NCI-H82 treated with DMSO at 0.1 percent for 48 hours (cell line): ENCODE data around the gene HNMT.
"Not testable (repeated sequence)": the region's sequence is repeated elsewhere in the genome, so short reads cannot be mapped to it uniquely, and the experiment has no call there.

Source experiments
- DNase-seq: peaks from one replicate; lab custom pipeline; 2025; ENCODE audit not compliant: unreplicated experiment; lab: John Stamatoyannopoulos, UW

The HNMT gene

DNA sequence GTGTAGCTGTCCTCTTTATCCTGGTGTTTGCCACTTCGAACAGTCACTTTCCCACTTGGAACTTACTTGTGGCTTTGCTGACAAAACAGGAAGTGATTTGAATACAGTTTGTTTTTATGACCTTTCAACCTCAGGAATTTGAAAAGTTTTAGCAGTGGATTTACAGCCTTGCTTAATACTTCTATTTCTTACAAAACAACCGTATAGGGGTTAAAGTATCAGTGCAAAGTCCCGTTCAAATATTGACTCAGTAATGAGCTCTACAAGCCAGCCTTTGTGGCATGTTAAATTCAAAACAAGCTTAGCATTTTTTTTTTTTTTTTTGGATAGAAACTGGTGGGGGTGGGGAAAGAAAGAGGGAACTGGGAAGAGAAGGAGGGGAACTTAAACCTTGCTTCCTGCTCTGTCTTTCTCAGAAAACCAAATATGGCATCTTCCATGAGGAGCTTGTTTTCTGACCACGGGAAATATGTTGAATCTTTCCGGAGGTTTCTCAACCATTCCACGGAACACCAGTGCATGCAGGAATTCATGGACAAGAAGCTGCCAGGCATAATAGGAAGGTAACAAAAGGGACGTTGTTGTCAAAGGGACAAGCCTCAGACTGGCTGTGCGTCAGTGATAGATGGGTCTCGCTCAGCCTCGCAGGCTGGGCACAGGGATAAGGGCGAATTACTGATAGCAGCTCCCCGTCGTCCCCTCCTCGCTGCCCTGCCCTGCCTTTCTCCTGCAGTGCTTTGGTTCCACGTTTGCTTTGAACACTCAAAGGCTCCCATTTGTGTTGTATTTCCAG is at the start of gene HNMT:
HNMT (plus strand) TSS at position 408 of the 793 bp plus-strand sequence; CDS start at position 427, 19 bp downstream.
- peak; percentile 23 for DNase-seq

DNA sequence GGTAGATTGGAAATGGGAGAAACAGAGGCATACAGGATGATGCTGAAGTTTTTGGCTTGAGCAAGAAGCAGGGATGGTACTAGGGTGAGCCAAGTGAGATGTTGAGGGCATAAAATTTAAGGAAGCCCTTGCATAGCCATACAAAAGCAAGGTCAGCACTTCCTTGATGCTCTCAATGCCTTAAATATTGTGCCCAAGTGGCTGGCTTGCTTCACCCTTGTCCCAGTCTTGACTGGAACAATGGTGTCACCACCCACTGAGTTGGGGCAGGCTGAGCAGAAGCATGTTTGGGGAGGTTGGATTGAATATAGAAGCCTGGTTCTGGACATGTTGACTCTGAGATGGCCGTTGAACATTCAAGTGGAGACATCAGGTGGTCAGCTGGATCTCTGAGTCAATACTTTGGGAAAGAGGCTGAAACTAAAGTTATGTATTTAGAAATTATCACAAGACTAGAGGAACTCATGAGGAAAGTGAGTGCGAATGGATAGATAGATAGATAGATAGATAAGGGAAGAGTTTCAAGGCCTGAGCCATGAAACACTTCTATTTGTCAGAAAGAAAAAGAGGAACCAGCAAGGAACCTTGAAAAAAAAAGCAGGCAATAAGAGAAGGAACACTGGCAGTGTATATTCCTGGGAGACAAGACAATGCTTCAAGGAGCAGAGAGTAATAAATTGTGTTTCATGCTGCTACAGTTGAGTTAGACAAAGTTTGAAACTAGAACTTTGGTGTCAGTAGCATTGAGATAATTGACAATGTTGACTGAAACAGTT is 43.0 kb upstream of the HNMT start:
- DNase-seq: no peak

DNA sequence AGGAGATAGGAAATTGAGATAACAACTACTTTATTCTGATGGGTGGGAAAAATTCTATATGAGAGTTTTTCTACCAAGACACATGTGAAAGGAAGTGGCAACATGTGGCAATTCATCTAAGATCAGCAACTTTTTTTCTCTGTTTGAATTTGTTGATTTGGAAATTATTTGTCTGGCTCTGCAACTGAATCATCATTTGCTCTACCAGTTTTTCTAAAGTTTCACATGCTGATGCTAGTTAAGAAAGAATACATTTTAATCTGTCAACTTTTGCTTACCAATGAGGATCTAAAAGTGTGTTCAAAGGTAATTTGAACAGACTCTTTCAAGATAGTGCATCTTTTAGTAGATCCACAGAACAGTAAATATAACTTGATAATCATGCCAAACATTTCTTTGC is 42.1 kb upstream of the HNMT start:
- not testable (repeated sequence) for DNase-seq

DNA sequence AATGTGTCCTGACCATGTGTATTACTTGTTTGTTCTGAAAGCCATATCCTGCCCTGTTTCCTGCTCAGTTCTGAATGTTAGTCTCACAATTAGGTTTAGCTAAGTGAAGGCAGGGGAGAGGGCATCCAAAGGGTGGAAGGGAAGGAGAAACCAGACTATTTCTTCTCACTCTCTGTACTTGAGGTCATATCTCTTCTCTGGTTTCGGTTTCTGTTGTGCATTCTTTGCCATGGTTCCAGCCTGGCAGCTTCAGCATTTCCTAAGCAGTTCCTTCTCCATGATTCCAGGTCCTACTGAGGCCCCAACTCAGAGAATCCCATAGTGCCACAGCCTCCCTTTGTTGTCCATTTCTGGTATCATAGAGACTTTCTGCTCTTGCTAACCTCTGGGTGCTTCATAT is 40.3 kb upstream of the HNMT start:
- no peak for DNase-seq

DNA sequence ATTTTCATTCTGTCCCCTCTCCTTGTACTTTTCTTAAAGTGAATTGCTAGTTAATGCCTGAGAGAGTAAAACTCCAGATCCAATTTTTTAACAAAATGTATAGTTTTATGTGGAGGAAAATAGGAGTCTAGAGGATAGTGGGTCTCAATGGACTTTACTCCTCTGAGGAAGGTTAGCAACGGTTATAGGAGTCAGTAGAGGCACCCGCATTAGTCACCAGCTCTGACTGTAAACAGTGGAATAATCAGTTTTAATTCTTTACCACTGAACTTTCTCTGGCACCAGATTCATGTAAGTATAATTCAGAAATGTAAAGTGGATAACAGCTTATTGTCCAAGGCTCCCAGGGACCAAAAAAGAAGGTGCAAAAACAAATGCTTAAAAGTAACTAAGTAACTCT is 38.7 kb upstream of the HNMT start:
- DNase-seq: no peak

DNA sequence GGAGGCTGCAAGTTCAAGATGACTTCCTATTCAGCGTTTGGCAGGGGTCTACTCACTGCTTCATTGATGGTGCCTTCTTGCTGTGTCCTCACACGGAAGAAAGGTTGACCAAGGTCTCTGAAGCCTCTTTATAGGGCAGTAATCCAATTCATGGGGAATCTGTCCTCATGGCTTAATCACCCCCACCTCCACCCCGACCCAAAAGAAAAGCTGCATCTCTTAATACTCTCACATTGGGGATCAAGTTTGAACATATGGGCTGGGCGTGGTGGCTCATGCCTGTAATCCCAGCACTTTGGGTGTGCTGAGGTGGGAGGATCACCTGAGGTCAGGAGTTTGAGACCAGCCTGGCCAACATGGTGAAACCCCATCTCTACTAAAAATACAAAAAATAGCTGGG is 36.4 kb upstream of the HNMT start:
- peak; percentile 98 for DNase-seq

DNA sequence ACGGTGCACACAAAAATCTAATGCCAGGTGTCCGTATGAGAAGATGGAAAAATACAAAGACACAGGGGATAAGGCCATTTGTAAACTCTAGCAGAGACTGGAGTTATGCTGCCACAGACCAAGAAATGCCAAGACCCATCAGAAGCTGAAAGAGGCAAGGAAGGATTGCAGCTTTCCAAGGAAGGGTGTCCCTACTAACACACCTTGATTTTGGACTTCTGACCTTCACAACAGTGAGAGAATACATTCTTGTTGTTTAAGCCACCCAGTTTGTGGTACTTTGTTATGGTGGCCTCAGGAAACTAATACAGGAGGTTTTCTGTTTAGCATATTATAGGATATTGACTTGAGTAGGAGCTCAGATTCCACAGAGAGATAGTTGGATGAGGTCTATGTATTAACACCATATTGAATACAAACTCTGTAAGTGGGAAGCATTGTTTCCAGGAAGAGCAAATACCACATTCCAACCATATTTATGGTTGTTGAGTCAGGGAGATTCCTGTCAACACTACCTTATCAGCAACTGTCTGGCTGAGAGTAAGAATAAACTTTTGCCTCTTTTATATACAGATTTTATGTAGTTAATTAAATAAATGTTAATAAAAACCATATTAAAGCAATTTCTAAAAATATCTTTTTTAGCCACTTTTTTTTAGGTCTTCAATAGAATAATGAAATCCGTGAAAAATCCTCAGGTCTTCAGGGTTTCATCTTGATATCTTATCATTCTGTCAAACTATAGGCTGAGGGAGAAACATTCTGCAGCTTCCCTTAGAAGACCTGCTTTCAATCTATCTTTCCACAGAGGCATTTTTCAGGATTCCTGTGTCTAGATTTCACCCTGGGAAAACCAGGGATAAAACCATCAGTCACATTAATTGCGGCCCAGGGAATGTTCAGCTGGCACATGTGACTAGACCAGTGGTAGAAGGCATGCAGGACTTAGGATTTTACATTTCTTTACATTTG is 35.4 kb upstream of the HNMT start:
- DNase-seq: peak; percentile 97

DNA sequence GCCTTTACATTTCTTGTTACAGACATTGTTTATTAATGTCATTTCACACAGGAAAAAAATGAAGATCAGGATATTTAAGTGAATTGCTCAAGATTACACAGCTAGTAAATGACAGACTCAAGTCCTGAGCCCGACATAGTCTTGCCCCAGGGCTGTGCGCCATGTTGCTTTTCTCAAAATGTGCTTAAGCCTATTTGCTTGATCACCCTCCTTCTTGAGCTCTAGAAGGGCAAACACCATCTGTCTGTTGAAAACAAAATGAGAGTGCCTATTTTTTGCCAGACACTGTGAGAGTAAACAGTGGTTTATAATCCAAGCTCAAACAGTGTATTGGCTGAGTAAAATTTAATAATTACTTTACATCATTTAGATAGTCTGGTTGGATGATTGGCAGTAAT is 34.8 kb upstream of the HNMT start:
- DNase-seq: peak; percentile 97

DNA sequence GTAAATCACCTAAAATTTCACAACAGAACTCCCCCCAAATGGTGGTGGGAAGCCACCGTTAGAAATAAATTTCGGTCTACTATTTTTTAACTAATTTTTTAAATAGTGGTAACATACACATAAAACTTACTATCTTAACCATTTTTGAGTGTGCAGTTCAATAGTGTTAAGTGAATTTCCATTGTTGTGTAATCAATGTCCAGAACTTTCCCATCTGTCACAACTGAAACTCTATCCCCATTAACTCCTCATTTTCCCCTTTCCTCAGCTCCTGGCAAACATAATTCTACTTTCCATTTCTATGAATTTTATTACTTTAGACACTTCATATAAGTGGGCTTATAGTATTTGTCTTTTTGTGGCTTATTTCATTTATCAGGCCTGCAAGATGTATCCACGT is 34.1 kb upstream of the HNMT start:
- peak; percentile 42 for DNase-seq

DNA sequence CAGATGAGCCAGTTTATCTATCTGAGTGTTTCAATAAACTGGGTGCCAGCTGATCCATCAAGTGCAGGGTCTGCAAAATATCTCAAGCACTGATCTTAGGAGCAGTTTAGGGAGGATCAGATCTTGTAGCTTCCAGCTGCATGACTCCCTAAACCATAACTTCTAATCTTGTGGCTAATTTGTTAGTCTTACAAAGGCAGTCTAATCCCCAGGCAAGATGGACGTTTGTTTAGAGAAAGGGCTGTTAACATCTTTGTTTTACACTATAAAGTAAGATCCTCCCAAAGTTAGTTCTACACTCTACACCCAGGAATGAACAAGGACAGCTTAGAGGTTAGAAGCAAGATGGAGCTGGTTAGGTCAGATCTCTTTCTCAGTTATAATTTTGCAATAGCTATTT is 28.7 kb upstream of the HNMT start:
- DNase-seq: peak; percentile 69

DNA sequence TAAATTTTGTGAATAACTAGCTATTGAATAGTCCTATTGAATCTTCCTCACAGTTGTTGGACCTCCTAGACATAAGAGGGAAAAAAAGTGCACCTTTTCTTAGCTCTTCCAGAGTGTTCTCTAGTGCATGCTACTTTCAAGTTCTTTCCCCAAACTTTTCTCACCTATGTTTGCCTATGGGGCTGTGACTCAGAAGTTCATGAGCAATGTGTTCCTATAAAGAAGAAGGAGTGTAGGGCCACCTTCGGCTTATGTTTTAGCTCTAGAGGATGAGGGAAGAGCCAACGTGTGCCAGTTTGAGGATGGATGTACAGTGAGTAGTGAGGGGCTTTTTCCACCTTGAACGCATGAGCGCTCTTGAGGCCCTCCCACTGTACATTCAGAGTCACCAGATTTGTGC is 27.0 kb upstream of the HNMT start:
- DNase-seq: peak; percentile 30

DNA sequence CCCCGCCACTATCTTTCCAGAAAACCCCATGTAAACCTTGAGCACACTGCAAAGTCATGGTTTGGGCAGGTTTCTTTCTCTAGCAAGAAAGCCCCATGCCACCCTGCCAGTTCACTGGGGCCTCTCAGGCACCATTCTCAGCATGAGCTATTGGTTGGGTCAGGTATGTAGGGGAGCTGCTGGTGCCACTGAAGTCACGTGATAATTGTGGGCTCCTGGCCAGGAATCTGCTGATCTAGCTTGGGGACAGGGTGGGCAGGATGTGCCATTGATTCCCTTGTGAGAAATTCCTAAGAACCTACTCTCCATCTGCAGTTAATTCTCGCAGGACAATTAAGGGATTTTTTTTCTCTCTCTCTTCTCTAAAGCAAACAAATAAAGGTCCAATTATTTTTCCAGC is 26.5 kb upstream of the HNMT start:
- peak; percentile 46 for DNase-seq

DNA sequence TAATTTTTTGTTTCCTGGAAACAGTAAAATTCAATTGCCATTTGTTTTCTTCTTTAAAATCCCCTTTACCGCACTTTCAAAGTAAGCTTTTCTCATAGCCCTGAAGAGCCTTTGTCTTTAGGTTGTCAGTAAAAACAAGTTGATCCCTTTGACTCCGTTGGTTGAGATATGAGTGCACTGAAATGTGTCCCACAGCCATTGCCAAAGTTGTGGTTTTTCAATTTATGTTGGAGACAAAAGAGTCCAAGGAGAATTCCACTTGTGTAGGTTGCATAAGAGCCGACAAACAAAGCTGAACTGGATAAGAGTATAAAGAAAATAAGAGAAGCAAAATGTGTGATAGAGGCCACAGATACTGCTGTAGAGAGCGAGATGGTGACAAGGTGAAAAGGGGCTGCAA is 26.1 kb upstream of the HNMT start:
- no peak for DNase-seq

DNA sequence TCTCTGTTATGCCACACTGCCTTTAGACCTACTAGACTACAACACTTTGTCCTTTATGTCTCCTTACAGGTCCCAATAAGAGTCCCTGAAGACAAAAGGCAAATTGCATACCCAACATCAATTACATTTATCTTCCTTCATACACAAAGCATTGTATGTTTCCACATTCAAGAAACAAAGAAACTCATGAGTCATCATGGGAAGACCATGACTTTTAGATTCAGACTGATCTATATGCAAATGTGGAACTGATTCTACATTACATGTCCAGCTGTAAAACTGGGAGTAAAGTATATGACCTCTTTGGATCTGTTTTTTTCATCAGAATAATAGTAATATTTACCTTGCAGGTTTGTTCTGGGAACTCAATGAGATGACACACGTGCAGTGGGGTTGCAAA is 25.2 kb upstream of the HNMT start:
- DNase-seq: no peak

DNA sequence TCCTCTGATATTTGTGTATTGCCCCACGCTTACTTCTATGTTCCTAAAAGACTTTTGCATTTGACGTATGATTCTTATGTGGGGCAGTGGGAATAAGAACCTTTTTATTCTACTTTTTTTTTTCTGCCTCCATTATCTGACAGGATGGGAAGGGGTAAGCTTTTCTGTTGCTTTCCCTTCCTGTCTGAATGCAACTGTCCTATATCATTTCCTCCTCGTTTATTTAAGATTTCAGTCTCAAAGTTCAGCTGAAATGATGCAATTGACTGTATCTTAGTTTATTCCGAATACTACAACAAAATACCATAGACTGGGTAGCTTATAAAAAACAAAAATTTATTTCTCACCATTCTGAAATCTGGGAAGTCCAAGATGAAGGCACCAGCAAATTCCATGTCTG is 24.1 kb upstream of the HNMT start:
- no peak for DNase-seq

DNA sequence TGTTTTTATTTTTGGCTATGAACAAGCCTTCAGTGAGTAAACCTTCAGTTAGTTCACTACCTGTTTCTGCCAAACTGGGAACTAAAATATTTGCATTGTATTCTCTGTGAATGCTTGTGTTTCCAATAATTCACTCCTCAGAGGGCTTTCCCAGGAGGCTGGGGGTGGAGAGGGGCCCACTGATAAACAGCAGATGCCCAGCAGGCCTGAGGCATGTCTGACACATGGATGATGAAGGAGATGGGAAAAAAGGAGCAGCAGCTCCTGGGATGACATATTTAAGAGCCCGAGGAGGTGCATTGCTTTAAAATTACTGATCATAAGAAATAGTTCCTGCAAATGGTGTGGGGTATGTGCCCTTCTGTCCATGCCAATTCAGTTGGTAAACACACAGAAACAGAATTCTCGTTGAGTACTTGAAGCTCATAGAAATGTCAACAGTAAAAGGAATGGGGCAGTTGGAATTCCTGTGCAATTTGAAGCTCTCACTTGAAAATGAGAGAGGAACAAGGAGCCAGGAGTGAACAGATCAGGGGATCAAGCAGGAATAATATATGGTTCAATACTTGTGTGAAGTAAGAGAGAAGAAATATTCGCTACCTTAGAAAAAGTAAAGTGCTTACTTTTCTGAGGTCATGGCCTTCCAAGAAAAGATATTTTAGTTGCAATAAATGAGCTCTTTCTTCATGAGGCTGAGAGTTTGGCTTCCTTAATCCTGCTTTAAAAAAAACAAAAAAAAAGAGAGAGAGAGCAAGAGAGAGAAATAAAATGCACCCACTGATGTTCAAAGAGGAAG is 22.0 kb upstream of the HNMT start:
- no peak for DNase-seq

DNA sequence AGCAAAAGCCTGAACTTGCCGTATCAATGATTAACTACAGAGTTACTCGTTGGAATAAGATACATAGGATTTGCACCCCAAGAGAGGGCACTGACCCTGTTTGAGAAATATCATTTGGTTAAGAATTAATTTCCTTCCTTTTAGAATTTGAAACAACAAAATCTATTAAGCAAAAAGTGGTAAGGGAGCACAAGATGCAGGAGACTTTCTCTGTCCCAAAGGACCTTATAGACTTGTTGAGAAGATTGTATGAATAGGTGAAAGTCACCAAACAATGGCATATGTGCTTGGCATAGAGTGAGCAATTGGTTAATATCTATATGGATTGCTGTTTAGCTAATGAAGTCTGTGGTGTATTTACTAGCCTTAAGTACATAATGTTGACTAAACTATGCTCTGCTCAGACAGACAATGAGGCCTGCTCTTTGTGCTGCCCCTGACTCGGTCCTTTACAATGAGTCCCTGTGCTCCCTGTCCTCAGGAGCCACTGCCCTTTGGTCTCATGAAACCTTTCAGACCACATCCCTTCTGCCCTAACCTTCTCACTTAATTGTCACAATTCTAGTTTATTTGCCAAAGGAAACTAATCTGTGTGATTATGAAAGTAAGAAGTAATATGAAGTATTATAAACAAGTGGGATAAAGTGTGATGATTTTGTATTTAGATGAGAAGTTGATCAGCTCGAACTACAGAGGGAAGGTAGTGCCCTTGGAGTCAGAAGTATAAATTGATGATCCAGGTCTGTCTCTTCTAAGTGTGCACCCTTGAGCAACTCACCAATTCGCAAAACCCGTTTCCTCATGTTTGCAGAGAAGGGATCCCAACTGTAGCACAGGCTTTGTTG is 21.2 kb upstream of the HNMT start:
- no peak for DNase-seq

DNA sequence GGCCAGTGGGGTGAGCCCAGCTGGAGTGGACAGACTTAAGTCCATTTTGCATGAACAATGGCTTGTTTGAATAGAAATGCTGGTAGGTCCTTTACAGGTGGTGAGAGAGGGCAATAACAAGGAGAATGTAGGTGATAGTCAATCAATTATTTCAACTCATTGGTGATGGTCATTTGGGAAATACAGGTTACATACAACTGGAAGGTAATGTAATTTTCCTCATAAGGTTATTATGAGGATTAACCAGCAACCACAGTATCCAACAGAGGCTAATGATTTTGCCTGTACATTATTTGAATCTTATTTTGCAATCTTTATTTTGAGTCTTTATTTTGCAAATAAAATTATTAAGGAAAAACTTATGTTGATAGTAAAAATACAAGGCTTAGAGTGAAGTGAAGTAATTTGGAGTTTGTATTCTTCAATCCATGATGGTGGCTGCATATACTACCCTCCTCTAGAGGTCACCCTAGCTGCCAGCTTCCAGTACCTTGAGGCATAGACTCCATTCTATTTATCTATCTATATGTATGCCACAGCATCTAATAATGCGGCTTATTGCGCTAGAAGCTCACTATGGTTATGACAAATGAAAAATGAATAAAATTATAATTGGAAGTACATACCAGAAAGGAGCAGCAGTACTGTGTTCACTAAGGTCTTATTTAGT is 20.5 kb upstream of the HNMT start:
- peak; percentile 58 for DNase-seq

DNA sequence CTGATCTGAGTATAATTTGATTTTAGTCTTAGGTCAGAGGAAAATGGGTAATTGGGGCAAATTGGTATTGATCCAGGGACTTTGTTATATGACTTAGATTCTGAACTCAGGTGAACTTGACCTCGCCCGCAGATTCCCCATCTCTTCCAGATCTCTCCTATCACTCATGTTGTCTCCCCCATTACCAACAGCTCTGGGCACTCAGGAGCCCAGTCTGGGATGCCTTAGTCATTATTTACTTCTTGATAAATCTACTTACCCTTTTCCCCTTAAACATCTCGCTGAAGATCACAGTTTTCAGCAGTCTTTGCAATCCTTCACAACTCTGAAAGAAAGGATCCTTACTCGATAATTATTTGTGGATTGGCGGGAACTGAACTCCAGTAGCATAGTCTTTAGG is 19.6 kb upstream of the HNMT start:
- peak; percentile 95 for DNase-seq
